HCT116 (cell line): Measurements from ENCODE around the gene PPP2R5C. TPM values are rescaled to one million over a fixed set of nuclear protein-coding genes. Genes with fewer than 3 reads are reported as not detected.

Experiments used
- ATAC-seq: fragments of 200-7000 bp; cut with Tn5 transposase; 2 replicates; pipeline ENCODE4 v1.9.1; 2020; ENCODE audit warnings: mild to moderate bottlenecking, moderate library complexity
- BruUV-seq: library from RNA; stranded (reverse); fragments of 400-500 nt; replicated peaks from 2 replicates; lab custom pipeline; 2021; lab: Mats Ljungman, UMichigan
- CTCF ChIA-PET: fragments of 300-600 bp; sonication (Branson Sonifier 250); formaldehyde crosslinking; loops from one replicate; lab custom pipeline; 2021; ENCODE audit warnings: antibody characterized with exemption; lab: Charles Lee
- POLR2A ChIA-PET: fragments of 300-600, 350-600 bp; sonication (Branson Sonifier 250); formaldehyde crosslinking; loops from one replicate; lab custom pipeline; 2021; ENCODE audit warnings: antibody characterized with exemption; lab: Charles Lee
- RAD21 ChIA-PET, 2 experiments: fragments of 300-600 bp; sonication (Branson Sonifier 250); formaldehyde crosslinking; loops; one replicate each; lab custom pipeline; 2023; ENCODE audit warnings: low total read pairs in 2 of 2; ENCODE audit not compliant: uncharacterized antibody in 2 of 2, unreplicated experiment in 2 of 2, low non-redundant PET in 1 of 2; lab: Charles Lee
- DNase-seq: peaks from one replicate; pipeline ENCODE4 v3.0.0-alpha.2; 2010; ENCODE audit warnings: low read depth, low spot score
- H2AFZ ChIP-seq: fragments of 200-600 bp; shearing (Covaris generic), sonication (generic); 2 replicates; pipeline ENCODE4 v1.6.1; 2017; ENCODE audit warnings: low read depth, mixed run types, mixed read lengths, antibody characterized with exemption, low read length; ENCODE audit not compliant: poor library complexity, severe bottlenecking
- H3K27ac ChIP-seq: 2 replicates; pipeline ENCODE4 v1.5.1; 2012; ENCODE audit warnings: low read depth, low read length
- H3K27me3 ChIP-seq: fragments of 200-600 bp; sonication (generic); 2 replicates; pipeline ENCODE4 v1.6.1; 2016; ENCODE audit warnings: mixed run types, low read length, mixed read lengths; ENCODE audit not compliant: insufficient read depth
- H3K36me3 ChIP-seq, 2 experiments: fragments of 200-500 bp in 1 of 2; fragments of 200-600 bp in 1 of 2; sonication (Bioruptor generic) in 1 of 2; sonication (generic) in 1 of 2; 2 replicates each; pipeline versions ENCODE4 v1.5.1 to v1.6.1; 2014 to 2016; ENCODE audit warnings: low read length in 2 of 2, inconsistent platforms in 1 of 2, mixed read lengths in 1 of 2, mixed run types in 1 of 2; ENCODE audit not compliant: insufficient read depth in 2 of 2, control insufficient read depth in 1 of 2
- H3K4me1 ChIP-seq, 2 experiments: fragments of 200-600 bp in 1 of 2; sonication (generic) in 1 of 2; 2 replicates each; pipeline versions ENCODE4 v1.5.1 to v1.6.1; 2012 to 2017; ENCODE audit warnings: low read length in 2 of 2, inconsistent platforms in 1 of 2, mild to moderate bottlenecking in 1 of 2, mixed read lengths in 1 of 2, mixed run types in 1 of 2, moderate library complexity in 1 of 2; ENCODE audit not compliant: insufficient read depth in 2 of 2, control insufficient read depth in 1 of 2
- H3K4me2 ChIP-seq: fragments of 200-600 bp; sonication (generic); 2 replicates; pipeline ENCODE4 v1.6.1; 2017; ENCODE audit warnings: mixed run types, low read length, mixed read lengths
- H3K4me3 ChIP-seq, 2 experiments: fragments of 200-600 bp in 1 of 2; sonication (generic) in 1 of 2; replicated peaks in 1 of 2; 2 replicates each; pipeline ENCODE4 v1.5.1; 2011 to 2016; ENCODE audit warnings: low read length in 2 of 2, control low read depth in 1 of 2, low read depth in 1 of 2, mild to moderate bottlenecking in 1 of 2, mixed read lengths in 1 of 2, mixed run types in 1 of 2
- H3K79me2 ChIP-seq: fragments of 200-600 bp; sonication (generic); 2 replicates; pipeline ENCODE4 v1.6.1; 2017; ENCODE audit warnings: mild to moderate bottlenecking, mixed run types, low read length, moderate library complexity, mixed read lengths; ENCODE audit not compliant: insufficient read depth
- H3K9ac ChIP-seq: fragments of 200-600 bp; sonication (generic); 2 replicates; pipeline ENCODE4 v1.6.1; 2016; ENCODE audit warnings: low read length, mixed read lengths
- H3K9me2 ChIP-seq: fragments of 200-600 bp; sonication (generic), shearing (Covaris generic); 2 replicates; pipeline ENCODE4 v1.6.1; 2017; ENCODE audit warnings: mixed run types, mild to moderate bottlenecking, moderate library complexity; ENCODE audit not compliant: insufficient read depth
- H3K9me3 ChIP-seq, 2 experiments: fragments of 200-500 bp in 1 of 2; fragments of 200-600 bp in 1 of 2; sonication (Bioruptor generic) in 1 of 2; sonication (generic) in 1 of 2; 2 replicates each; pipeline ENCODE4 v1.6.1; 2014 to 2017; ENCODE audit warnings: low read length in 2 of 2, mixed read lengths in 2 of 2, inconsistent platforms in 1 of 2, low read depth in 1 of 2, mild to moderate bottlenecking in 1 of 2, mixed run types in 1 of 2, moderate library complexity in 1 of 2; ENCODE audit not compliant: control insufficient read depth in 1 of 2, insufficient read depth in 1 of 2
- H4K20me1 ChIP-seq: fragments of 200-600 bp; sonication (generic), shearing (Covaris generic); 2 replicates; pipeline ENCODE4 v1.6.1; 2017; ENCODE audit warnings: mixed run types, mild to moderate bottlenecking, moderate library complexity; ENCODE audit not compliant: insufficient read depth
- CBX3 ChIP-seq: IDR thresholded peaks from 2 replicates; pipeline ENCODE4 v1.6.1; 2012; ENCODE audit warnings: low read depth
- CEBPB ChIP-seq: IDR thresholded peaks from 2 replicates; pipeline ENCODE4 v1.6.1; 2012; ENCODE audit warnings: low read depth
- ELF1 ChIP-seq: IDR thresholded peaks from 2 replicates; pipeline ENCODE4 v1.6.1; 2012; ENCODE audit warnings: low read depth, borderline replicate concordance
- EZH2 ChIP-seq: fragments of 200-600 bp; sonication (generic); IDR thresholded peaks from 2 replicates; pipeline ENCODE4 v1.6.1; 2017; ENCODE audit warnings: antibody characterized with exemption, mixed run types
- FOSL1 ChIP-seq: IDR thresholded peaks from 2 replicates; pipeline ENCODE4 v1.6.1; 2012; ENCODE audit warnings: low read depth
- JUND ChIP-seq: IDR thresholded peaks from 2 replicates; pipeline ENCODE4 v1.6.1; 2012
- POLR2A ChIP-seq: IDR thresholded peaks from 2 replicates; pipeline ENCODE4 v1.7.0; 2011; ENCODE audit warnings: borderline replicate concordance; ENCODE audit not compliant: insufficient read depth, insufficient read length; ENCODE audit errors: extremely low read depth
- POLR2AphosphoS5 ChIP-seq: IDR thresholded peaks from 2 replicates; pipeline ENCODE4 v1.6.1; 2011; ENCODE audit warnings: mild to moderate bottlenecking, low read depth, low read length, moderate library complexity
- RAD21 ChIP-seq: IDR thresholded peaks from 2 replicates; pipeline ENCODE4 v1.6.1; 2012; ENCODE audit warnings: low read depth, mild to moderate bottlenecking
- SIN3A ChIP-seq: IDR thresholded peaks from 2 replicates; pipeline ENCODE4 v1.6.1; 2012; ENCODE audit warnings: low read depth
- YY1 ChIP-seq: IDR thresholded peaks from 2 replicates; pipeline ENCODE4 v1.6.1; 2011; ENCODE audit warnings: low read length, low read depth, moderate library complexity, mild to moderate bottlenecking; ENCODE audit not compliant: insufficient replicate concordance; ENCODE audit errors: extremely low read depth
- ZFX ChIP-seq: fragments of 450-650 bp; IDR thresholded peaks from 2 replicates; pipeline ENCODE4 v1.6.1; 2017
- ZNF274 ChIP-seq: fragments of 200-500 bp; sonication (Bioruptor generic); IDR thresholded peaks from 2 replicates; pipeline ENCODE4 v1.6.1; 2014; ENCODE audit warnings: mild to moderate bottlenecking, low read depth, low read length, inconsistent platforms
- intact Hi-C: fragments of 100-400 bp; cut with micrococcal nuclease; formaldehyde crosslinking; loops from 2 replicates; pipeline ENCODE4 v1.10.0; 2022
- total RNA-seq: library from RNA; stranded (reverse); gene quantifications from one replicate; pipeline ENCODE4 v1.2.1, GENCODE V29; 2021; ENCODE audit not compliant: unreplicated experiment
- TF ChIP-seq, protein P1 (sequence below): IDR thresholded peaks from 2 replicates; pipeline ENCODE4 v1.6.1; 2012
- TF ChIP-seq, protein P2 (sequence below): IDR thresholded peaks from 2 replicates; pipeline ENCODE4 v1.6.1; 2011; ENCODE audit warnings: mild to moderate bottlenecking, low read length, moderate library complexity; ENCODE audit not compliant: insufficient replicate concordance; ENCODE audit errors: extremely low read depth
- TF ChIP-seq, protein P3 (sequence below): IDR thresholded peaks from 2 replicates; pipeline ENCODE4 v1.6.1; 2012; ENCODE audit warnings: low read depth
- TF ChIP-seq, protein P4 (sequence below), 3 experiments: fragments of 200-600 bp in 1 of 3; sonication (generic) in 1 of 3; IDR thresholded peaks in 2 of 3; conservative IDR thresholded peaks in 1 of 3; 2 replicates each; pipeline ENCODE4 v1.5.1; 2012 to 2017; ENCODE audit warnings: low read depth in 2 of 3, low read length in 2 of 3, antibody characterized with exemption in 1 of 3, borderline replicate concordance in 1 of 3, control low read depth in 1 of 3, mild to moderate bottlenecking in 1 of 3, mixed read lengths in 1 of 3, mixed run types in 1 of 3, moderate library complexity in 1 of 3; ENCODE audit not compliant: insufficient read depth in 1 of 3

Gene PPP2R5C
- total RNA-seq, 1 experiment from 2014 or later = 117 TPM

DNA sequence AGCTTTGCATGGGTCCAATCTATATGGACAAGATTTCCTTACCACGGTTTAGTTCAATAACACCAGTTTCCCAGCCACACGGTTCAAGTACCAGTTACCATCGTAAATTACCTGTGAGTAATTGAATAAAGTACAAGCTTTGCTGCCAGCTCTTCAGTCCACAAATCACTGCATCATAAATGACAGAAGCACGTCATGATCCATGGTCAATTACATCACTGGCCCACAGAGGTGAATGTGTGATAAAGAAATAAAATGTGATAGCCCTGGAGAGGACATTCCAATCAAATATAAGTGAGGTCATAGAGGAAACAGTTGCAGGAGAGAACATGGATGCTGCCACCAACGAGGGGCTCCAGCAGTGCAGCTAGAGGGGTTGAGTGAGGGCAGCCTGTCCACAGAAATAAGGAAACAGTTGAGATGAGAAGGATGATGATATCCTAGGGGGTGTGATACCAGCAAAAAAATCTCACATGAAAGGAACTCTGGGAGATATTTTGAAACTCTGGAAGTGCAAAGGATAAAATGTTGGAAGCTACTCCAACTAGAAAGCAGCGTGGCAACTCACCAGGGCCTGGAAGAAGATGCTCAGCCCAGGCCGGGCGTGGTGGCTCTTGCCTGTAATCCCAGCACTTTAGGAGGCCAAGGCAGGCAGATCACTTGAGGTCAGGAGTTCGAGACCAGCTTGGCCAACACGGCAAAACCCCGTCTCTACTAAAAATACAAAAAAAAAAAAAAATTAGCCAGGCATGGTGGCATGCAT lies 197.1 kb downstream of the PPP2R5C start:
- no TSS peak for BruUV-seq
- Histone ChIP-seq H3K27me3 (no peaks in the 10 kb centered on the region), H3K4me3 (no peak overlapping the region), H4K20me1 (no peaks in the 10 kb centered on the region), H3K4me1 (peaks cover 12 to 30% of the 10 kb centered on the region in 2 experiments; a peak in 3 of 4 replicates), H3K9me3 (no peaks in the 10 kb centered on the region), H3K27ac (no peak overlapping the region), H3K79me2 (no peaks in the 10 kb centered on the region), H3K36me3 (no peaks in the 10 kb centered on the region), H3K9ac (no peak overlapping the region), H3K9me2 (no peaks in the 10 kb centered on the region), H3K4me2 (no peak overlapping the region), H2AFZ (no peak overlapping the region)
- ATAC-seq = no peak
- CTCF ChIA-PET = interaction anchor here (1.4 kb wide), 1 partner anchor 14 kb away, joined by 4 read pairs; no protein-coding TSS in a partner anchor
- RAD21 ChIA-PET = no interaction called here
- intact Hi-C loops = no loop called here
- TF ChIP-seq FOSL1 (no peak), JUND (no peak), ELF1 (no peak), CBX3 (no peak), POLR2AphosphoS5 (no peak), CEBPB (no peak), ZNF274 (no peak), YY1 (no peak), POLR2A (no peak), EZH2 (no peak), ZFX (no peak), RAD21 (no peak), SIN3A (no peak)
- TF ChIP-seq, protein P1, sequence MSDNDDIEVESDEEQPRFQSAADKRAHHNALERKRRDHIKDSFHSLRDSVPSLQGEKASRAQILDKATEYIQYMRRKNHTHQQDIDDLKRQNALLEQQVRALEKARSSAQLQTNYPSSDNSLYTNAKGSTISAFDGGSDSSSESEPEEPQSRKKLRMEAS = no peak
- TF ChIP-seq, protein P2, sequence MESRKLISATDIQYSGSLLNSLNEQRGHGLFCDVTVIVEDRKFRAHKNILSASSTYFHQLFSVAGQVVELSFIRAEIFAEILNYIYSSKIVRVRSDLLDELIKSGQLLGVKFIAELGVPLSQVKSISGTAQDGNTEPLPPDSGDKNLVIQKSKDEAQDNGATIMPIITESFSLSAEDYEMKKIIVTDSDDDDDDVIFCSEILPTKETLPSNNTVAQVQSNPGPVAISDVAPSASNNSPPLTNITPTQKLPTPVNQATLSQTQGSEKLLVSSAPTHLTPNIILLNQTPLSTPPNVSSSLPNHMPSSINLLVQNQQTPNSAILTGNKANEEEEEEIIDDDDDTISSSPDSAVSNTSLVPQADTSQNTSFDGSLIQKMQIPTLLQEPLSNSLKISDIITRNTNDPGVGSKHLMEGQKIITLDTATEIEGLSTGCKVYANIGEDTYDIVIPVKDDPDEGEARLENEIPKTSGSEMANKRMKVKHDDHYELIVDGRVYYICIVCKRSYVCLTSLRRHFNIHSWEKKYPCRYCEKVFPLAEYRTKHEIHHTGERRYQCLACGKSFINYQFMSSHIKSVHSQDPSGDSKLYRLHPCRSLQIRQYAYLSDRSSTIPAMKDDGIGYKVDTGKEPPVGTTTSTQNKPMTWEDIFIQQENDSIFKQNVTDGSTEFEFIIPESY = no peak
- TF ChIP-seq, protein P3, sequence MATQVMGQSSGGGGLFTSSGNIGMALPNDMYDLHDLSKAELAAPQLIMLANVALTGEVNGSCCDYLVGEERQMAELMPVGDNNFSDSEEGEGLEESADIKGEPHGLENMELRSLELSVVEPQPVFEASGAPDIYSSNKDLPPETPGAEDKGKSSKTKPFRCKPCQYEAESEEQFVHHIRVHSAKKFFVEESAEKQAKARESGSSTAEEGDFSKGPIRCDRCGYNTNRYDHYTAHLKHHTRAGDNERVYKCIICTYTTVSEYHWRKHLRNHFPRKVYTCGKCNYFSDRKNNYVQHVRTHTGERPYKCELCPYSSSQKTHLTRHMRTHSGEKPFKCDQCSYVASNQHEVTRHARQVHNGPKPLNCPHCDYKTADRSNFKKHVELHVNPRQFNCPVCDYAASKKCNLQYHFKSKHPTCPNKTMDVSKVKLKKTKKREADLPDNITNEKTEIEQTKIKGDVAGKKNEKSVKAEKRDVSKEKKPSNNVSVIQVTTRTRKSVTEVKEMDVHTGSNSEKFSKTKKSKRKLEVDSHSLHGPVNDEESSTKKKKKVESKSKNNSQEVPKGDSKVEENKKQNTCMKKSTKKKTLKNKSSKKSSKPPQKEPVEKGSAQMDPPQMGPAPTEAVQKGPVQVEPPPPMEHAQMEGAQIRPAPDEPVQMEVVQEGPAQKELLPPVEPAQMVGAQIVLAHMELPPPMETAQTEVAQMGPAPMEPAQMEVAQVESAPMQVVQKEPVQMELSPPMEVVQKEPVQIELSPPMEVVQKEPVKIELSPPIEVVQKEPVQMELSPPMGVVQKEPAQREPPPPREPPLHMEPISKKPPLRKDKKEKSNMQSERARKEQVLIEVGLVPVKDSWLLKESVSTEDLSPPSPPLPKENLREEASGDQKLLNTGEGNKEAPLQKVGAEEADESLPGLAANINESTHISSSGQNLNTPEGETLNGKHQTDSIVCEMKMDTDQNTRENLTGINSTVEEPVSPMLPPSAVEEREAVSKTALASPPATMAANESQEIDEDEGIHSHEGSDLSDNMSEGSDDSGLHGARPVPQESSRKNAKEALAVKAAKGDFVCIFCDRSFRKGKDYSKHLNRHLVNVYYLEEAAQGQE = no peak
- TF ChIP-seq, protein P4, sequence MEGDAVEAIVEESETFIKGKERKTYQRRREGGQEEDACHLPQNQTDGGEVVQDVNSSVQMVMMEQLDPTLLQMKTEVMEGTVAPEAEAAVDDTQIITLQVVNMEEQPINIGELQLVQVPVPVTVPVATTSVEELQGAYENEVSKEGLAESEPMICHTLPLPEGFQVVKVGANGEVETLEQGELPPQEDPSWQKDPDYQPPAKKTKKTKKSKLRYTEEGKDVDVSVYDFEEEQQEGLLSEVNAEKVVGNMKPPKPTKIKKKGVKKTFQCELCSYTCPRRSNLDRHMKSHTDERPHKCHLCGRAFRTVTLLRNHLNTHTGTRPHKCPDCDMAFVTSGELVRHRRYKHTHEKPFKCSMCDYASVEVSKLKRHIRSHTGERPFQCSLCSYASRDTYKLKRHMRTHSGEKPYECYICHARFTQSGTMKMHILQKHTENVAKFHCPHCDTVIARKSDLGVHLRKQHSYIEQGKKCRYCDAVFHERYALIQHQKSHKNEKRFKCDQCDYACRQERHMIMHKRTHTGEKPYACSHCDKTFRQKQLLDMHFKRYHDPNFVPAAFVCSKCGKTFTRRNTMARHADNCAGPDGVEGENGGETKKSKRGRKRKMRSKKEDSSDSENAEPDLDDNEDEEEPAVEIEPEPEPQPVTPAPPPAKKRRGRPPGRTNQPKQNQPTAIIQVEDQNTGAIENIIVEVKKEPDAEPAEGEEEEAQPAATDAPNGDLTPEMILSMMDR (IDR thresholded peaks at IDR 0.05 in 2 of 3, conservative IDR thresholded peaks at IDR 0.05 in 1 of 3; ENCODE audit: borderline replicate concordance in 1 of 3, insufficient read depth in 1 of 3, low read depth in 2 of 3, low read length in 2 of 3) = no peak
- no peak for DNase-seq
- POLR2A ChIA-PET = interaction anchor here (0.7 kb wide), 1 partner anchor 244 kb away, joined by 4 read pairs; no protein-coding TSS in a partner anchor
